HEK293 (cell line): ENCODE results near the gene PIGN.

Experiments
- CTCF ChIA-PET: fragments of 350-600 bp; formaldehyde crosslinking; extraction: SDS; loops from one replicate; lab custom pipeline; 2021; ENCODE audit warnings: antibody characterized with exemption; lab: Yijun Ruan, JAX
- POLR2A ChIA-PET: fragments of 300-600 bp; formaldehyde crosslinking; extraction: SDS; loops from one replicate; lab custom pipeline; 2020; ENCODE audit warnings: antibody characterized with exemption, inconsistent platforms; lab: Yijun Ruan, JAX
- H3K27ac ChIP-seq: fragments of 200-500 bp; sonication (Bioruptor generic); 2 replicates; pipeline ENCODE4 v1.5.1; 2014; ENCODE audit warnings: low read depth, low read length, control low read depth, inconsistent platforms; ENCODE audit errors: extremely low read depth
- H3K36me3 ChIP-seq, 2 experiments: fragments of 200-500 bp in 1 of 2; sonication (Bioruptor generic) in 1 of 2; 1 replicate in 1 of 2; 2 replicates in 1 of 2; pipeline ENCODE4 v1.5.1; 2014 to 2017; ENCODE audit warnings: inconsistent platforms in 2 of 2, low read length in 2 of 2; ENCODE audit not compliant: control insufficient read depth in 2 of 2, insufficient read depth in 1 of 2
- H3K4me1 ChIP-seq: fragments of 200-500 bp; sonication (Bioruptor generic); 2 replicates; pipeline ENCODE4 v1.5.1; 2014; ENCODE audit warnings: mild to moderate bottlenecking, low read length, inconsistent platforms; ENCODE audit not compliant: control insufficient read depth, insufficient read depth
- H3K4me3 ChIP-seq: 2 replicates; pipeline ENCODE4 v1.5.1; 2011; ENCODE audit warnings: low read depth, mild to moderate bottlenecking, control low read depth, low read length, moderate library complexity
- H3K9me3 ChIP-seq: fragments of 200-500 bp; sonication (Bioruptor generic); 2 replicates; pipeline ENCODE4 v1.5.1; 2014; ENCODE audit warnings: low read depth, low read length, inconsistent platforms; ENCODE audit not compliant: control insufficient read depth, insufficient read depth
- ATF2 ChIP-seq: fragments of 450-650 bp; formaldehyde crosslinking; IDR thresholded peaks from 2 replicates; pipeline ENCODE4 v1.5.1; 2016; ENCODE audit warnings: missing biosample characterization, missing genetic modification characterization, low read depth
- HOXA7 ChIP-seq: sonication (generic); formaldehyde crosslinking; IDR thresholded peaks from 2 replicates; pipeline ENCODE4 v1.8.1; 2022; ENCODE audit warnings: missing genetic modification reagents, borderline replicate concordance
- SCRT2 ChIP-seq: fragments of 450-650 bp; formaldehyde crosslinking; IDR thresholded peaks from 2 replicates; pipeline ENCODE4 v1.5.1; 2016; ENCODE audit warnings: missing biosample characterization, missing genetic modification characterization
- SP7 ChIP-seq: fragments of 450-650 bp; formaldehyde crosslinking; IDR thresholded peaks from 2 replicates; pipeline ENCODE4 v1.5.1; 2016; ENCODE audit warnings: missing biosample characterization, missing genetic modification characterization
- TSHZ1 ChIP-seq: fragments of 450-650 bp; formaldehyde crosslinking; IDR thresholded peaks from 2 replicates; pipeline ENCODE4 v1.5.1; 2016; ENCODE audit warnings: missing biosample characterization, missing genetic modification characterization, borderline replicate concordance
- ZBTB21 ChIP-seq: fragments of 450-650 bp; formaldehyde crosslinking; IDR thresholded peaks from 2 replicates; pipeline ENCODE4 v1.5.1; 2017; ENCODE audit warnings: missing biosample characterization, missing genetic modification characterization
- ZBTB26 ChIP-seq: fragments of 450-650 bp; formaldehyde crosslinking; optimal IDR thresholded peaks from 2 replicates; pipeline ENCODE3; 2016; ENCODE audit warnings: missing biosample characterization, mild to moderate bottlenecking, missing genetic modification characterization
- ZBTB7A ChIP-seq: fragments of 450-650 bp; formaldehyde crosslinking; IDR thresholded peaks from 2 replicates; pipeline ENCODE4 v1.5.1; 2016; ENCODE audit warnings: low read depth, missing biosample characterization, missing genetic modification characterization
- ZNF18 ChIP-seq: fragments of 450-650 bp; formaldehyde crosslinking; IDR thresholded peaks from 2 replicates; pipeline ENCODE4 v1.5.1; 2016; ENCODE audit warnings: missing biosample characterization, missing genetic modification characterization
- ZNF266 ChIP-seq: fragments of 450-650 bp; formaldehyde crosslinking; IDR thresholded peaks from 2 replicates; pipeline ENCODE4 v1.5.1; 2016; ENCODE audit warnings: missing biosample characterization, missing genetic modification characterization, low read depth
- ZNF274 ChIP-seq, 2 experiments: fragments of 200-500 bp in 1 of 2; fragments of 450-650 bp in 1 of 2; sonication (Bioruptor generic) in 1 of 2; formaldehyde crosslinking in 1 of 2; IDR thresholded peaks; 2 replicates each; pipeline versions ENCODE4 v1.5.1 to v1.6.1; 2014 to 2016; ENCODE audit warnings: borderline replicate concordance in 1 of 2, inconsistent platforms in 1 of 2, low read length in 1 of 2, missing biosample characterization in 1 of 2, missing genetic modification characterization in 1 of 2
- ZNF324 ChIP-seq: fragments of 450-650 bp; formaldehyde crosslinking; IDR thresholded peaks from 2 replicates; pipeline ENCODE4 v1.5.1; 2016; ENCODE audit warnings: missing biosample characterization, missing genetic modification characterization
- ZNF354C ChIP-seq: fragments of 450-650 bp; formaldehyde crosslinking; IDR thresholded peaks from 2 replicates; pipeline ENCODE4 v1.5.1; 2016; ENCODE audit warnings: missing biosample characterization, missing genetic modification characterization, low read depth, borderline replicate concordance
- ZNF449 ChIP-seq: fragments of 450-650 bp; formaldehyde crosslinking; IDR thresholded peaks from 2 replicates; pipeline ENCODE4 v1.5.1; 2017; ENCODE audit warnings: missing biosample characterization, mild to moderate bottlenecking, missing genetic modification characterization, moderate library complexity
- ZNF521 ChIP-seq: fragments of 450-650 bp; formaldehyde crosslinking; IDR thresholded peaks from 2 replicates; pipeline ENCODE4 v1.5.1; 2017; ENCODE audit warnings: missing biosample characterization, mild to moderate bottlenecking, missing genetic modification characterization
- ZNF621 ChIP-seq: fragments of 450-650 bp; formaldehyde crosslinking; IDR thresholded peaks from 2 replicates; pipeline ENCODE4 v1.5.1; 2017; ENCODE audit warnings: missing biosample characterization, missing genetic modification characterization
- ZNF639 ChIP-seq: fragments of 450-650 bp; formaldehyde crosslinking; IDR thresholded peaks from 2 replicates; pipeline ENCODE4 v1.5.1; 2016; ENCODE audit warnings: missing biosample characterization, missing genetic modification characterization
- ZNF792 ChIP-seq: fragments of 450-650 bp; formaldehyde crosslinking; IDR thresholded peaks from 2 replicates; pipeline ENCODE4 v1.5.1; 2016; ENCODE audit warnings: missing biosample characterization, missing genetic modification characterization
- ZNF830 ChIP-seq: fragments of 450-650 bp; IDR thresholded peaks from 2 replicates; pipeline ENCODE4 v1.5.0; 2018; ENCODE audit warnings: missing biosample characterization, missing genetic modification characterization, low read depth, mild to moderate bottlenecking, moderate library complexity

The PIGN gene

GRCh38 chr18:62072370-62072769, 114.5 kb downstream of the PIGN start (continued):
- TF ChIP-seq ZNF274 (IDR thresholded peaks at IDR 0.05; ENCODE audit: low read length), result no peak
- no peak for TF ChIP-seq ZNF274 (tag by site-specific recombination; IDR thresholded peaks at IDR 0.05; ENCODE audit: borderline replicate concordance)
- no peak for TF ChIP-seq ZBTB21 (tag by site-specific recombination)
- no peak for TF ChIP-seq ZNF266 (tag by site-specific recombination)
- TF ChIP-seq TSHZ1 (tag by site-specific recombination), result no peak

- TF ChIP-seq ZNF830 (tag by site-specific recombination) (no peak), ZNF521 (tag by site-specific recombination) (no peak)
- no peak overlapping the region for H3K27ac ChIP-seq
- no peaks in the 10 kb centered on the region for H3K36me3 ChIP-seq
- ChIA-PET CTCF (no interaction called here), POLR2A (no interaction called here)
- no peaks in the 10 kb centered on the region for H3K4me1 ChIP-seq
- H3K4me3 ChIP-seq, result no peak overlapping the region
- no peaks in the 10 kb centered on the region for H3K9me3 ChIP-seq
These were observed 115.8 kb downstream of the PIGN start for GRCh38 chr18:62071071-62071470.

- no peak for TF ChIP-seq ZNF449 (tag by site-specific recombination)
- no peak for TF ChIP-seq ZBTB26 (tag by site-specific recombination)
- TF ChIP-seq, all 188 proteins: peak for 0
- POLR2A ChIA-PET, result no interaction called here
- CTCF ChIA-PET, result no interaction called here
- Histone ChIP-seq H3K4me1 (no peaks in the 10 kb centered on the region), H3K27ac (no peak overlapping the region), H3K4me3 (no peak overlapping the region), H3K36me3 (no peaks in the 10 kb centered on the region), H3K9me3 (no peaks in the 10 kb centered on the region)
These were observed 116.6 kb downstream of the PIGN start for GRCh38 chr18:62070302-62070701.

- Histone ChIP-seq H3K4me3 (no peak overlapping the region), H3K9me3 (no peaks in the 10 kb centered on the region), H3K36me3 (no peaks in the 10 kb centered on the region), H3K27ac (no peak overlapping the region), H3K4me1 (no peaks in the 10 kb centered on the region)
- POLR2A ChIA-PET, result no interaction called here
- CTCF ChIA-PET, result no interaction called here
- TF ChIP-seq ZBTB7A (tag by site-specific recombination) (no peak), ZNF639 (tag by site-specific recombination) (no peak), ZNF621 (no peak), SCRT2 (tag by site-specific recombination) (no peak), ZNF18 (no peak), SP7 (tag by site-specific recombination) (no peak), ZNF792 (tag by site-specific recombination) (no peak), ZNF324 (tag by site-specific recombination) (no peak), ATF2 (tag by site-specific recombination) (no peak), HOXA7 (CRISPR knock-in tag) (no peak), ZNF354C (tag by site-specific recombination) (no peak)
These were observed 117.3 kb downstream of the PIGN start for GRCh38 chr18:62069556-62069955.
